ENCODE data around the gene PDHB.

Gene PDHB

GRCh38 chr3:58394339-58394738, 39.3 kb downstream of the PDHB start:
- DNase-seq: no peak

- DNase-seq: no peak
Observed at GRCh38 chr3:58392181-58392580, 41.5 kb downstream of the PDHB start.

GRCh38 chr3:58391156-58391865, 42.3 kb downstream of the PDHB start:
- DNase-seq: no peak

GRCh38 chr3:58388550-58389091, 45.0 kb downstream of the PDHB start:
- peak; percentile 26 for DNase-seq

GRCh38 chr3:58387650-58388546, 45.7 kb downstream of the PDHB start:
- DNase-seq: no peak

- no peak for DNase-seq
Observed at GRCh38 chr3:58386626-58387365, 46.8 kb downstream of the PDHB start.

- DNase-seq: no peak
Observed at GRCh38 chr3:58384381-58385090, 49.1 kb downstream of the PDHB start.

GRCh38 chr3:58383904-58384303, 49.7 kb downstream of the PDHB start:
- no peak for DNase-seq

GRCh38 chr3:58383476-58383875, 50.2 kb downstream of the PDHB start:
- DNase-seq: no peak

GRCh38 chr3:58379351-58380073, 54.1 kb downstream of the PDHB start:
- DNase-seq: no peak

- DNase-seq: no peak
Observed at GRCh38 chr3:58377750-58378149, 55.9 kb downstream of the PDHB start.

All from NCI-H2029 treated with DMSO at 0.1 percent for 48 hours (cell line).